D721Med (cell line): Measurements from ENCODE around the gene RETNLB.

Source experiments
- DNase-seq: peaks from one replicate; pipeline ENCODE4 v3.0.0; 2011; ENCODE audit warnings: low spot score; ENCODE audit not compliant: insufficient read length
- FAIRE-seq: peaks from 2 replicates; lab custom pipeline; 2011; peaks lifted over from hg19 to GRCh38; lab: Jason Lieb, UNC
- TF ChIP-seq, protein P1 (sequence below): IDR thresholded peaks from 2 replicates; pipeline ENCODE4 v1.5.1; 2012; ENCODE audit warnings: mild to moderate bottlenecking, control low read depth; ENCODE audit not compliant: insufficient read depth; ENCODE audit errors: missing control alignments

The RETNLB gene, protein sequence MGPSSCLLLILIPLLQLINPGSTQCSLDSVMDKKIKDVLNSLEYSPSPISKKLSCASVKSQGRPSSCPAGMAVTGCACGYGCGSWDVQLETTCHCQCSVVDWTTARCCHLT

DNA sequence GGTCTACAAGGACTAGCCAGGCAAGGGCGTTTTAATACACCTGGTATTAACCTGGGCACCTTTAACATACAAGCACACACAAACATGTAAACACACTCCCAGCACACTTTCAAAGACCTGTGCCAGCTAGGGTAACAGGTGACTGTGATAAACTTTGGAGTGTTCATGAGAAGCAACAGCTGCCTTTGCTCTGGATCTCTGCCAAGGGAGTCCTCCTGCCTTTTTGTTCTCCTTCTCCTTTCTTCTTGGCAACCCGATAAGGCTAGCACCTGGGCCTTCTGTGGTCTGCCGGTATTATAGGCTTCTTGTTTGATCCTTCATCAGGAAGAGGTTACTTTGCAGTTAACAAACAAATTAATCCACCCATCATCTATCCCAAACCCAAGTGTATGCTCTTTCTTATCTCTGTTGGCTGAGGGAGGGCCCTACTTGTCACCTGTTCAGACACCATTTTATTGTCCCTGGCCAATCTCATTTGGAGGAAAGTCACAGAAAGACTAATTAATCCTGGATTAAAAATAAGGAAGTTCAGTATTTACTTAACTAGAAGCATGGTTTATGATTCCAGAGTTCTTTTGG is at the start of gene RETNLB:
TSS of gene RETNLB (minus strand) at position 7 of the 579 bp plus-strand sequence. CDS start 225 bp downstream, outside the sequence.
- FAIRE-seq, result no peak

DNA sequence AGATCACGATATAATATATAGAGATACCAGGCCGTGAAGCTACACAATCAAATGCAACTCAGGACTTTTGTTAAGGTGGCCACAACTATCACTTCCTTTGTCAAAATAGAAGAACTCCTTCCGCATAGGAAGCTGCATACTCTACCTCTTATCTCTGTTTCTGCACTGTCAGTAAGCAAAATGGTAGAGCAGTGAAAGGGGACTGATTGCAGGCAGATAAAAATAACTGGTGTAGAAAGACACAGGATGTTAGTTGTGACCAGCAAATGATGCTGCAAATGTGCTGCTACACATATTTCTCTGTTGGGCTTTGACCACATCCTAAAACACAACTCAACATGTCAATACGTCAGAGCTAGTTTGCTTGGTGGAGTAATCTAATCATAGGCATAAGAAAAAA is 49.1 kb upstream of the RETNLB start:
- FAIRE-seq (no peak), DNase-seq (no peak)
- TF ChIP-seq, protein P1, sequence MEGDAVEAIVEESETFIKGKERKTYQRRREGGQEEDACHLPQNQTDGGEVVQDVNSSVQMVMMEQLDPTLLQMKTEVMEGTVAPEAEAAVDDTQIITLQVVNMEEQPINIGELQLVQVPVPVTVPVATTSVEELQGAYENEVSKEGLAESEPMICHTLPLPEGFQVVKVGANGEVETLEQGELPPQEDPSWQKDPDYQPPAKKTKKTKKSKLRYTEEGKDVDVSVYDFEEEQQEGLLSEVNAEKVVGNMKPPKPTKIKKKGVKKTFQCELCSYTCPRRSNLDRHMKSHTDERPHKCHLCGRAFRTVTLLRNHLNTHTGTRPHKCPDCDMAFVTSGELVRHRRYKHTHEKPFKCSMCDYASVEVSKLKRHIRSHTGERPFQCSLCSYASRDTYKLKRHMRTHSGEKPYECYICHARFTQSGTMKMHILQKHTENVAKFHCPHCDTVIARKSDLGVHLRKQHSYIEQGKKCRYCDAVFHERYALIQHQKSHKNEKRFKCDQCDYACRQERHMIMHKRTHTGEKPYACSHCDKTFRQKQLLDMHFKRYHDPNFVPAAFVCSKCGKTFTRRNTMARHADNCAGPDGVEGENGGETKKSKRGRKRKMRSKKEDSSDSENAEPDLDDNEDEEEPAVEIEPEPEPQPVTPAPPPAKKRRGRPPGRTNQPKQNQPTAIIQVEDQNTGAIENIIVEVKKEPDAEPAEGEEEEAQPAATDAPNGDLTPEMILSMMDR, result no peak

More for the DNA sequence above, at the start of gene RETNLB:
- TF ChIP-seq, protein P1, result no peak
- no peak for DNase-seq

DNA sequence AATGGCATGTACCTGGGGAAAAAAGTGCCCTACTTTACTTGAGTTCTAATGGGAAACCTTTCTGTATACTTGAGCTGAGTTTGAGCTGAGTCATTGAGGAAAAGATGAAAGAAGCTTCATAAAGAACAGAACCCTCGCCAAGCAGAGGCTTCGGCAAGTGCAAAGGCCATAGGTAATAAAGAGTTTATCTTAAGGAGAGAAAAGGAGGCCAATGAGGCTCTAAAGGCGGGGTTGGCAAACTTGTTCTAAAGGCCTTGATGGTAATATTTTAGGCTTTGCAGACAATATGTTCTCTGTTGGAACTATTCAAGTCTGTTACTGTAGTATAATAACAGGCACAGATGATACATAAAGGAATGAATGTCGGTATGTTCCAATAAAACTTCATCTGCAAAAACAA is 47.8 kb upstream of the RETNLB start:
- TF ChIP-seq, protein P1, result no peak
- DNase-seq, result no peak
- FAIRE-seq, result no peak

DNA sequence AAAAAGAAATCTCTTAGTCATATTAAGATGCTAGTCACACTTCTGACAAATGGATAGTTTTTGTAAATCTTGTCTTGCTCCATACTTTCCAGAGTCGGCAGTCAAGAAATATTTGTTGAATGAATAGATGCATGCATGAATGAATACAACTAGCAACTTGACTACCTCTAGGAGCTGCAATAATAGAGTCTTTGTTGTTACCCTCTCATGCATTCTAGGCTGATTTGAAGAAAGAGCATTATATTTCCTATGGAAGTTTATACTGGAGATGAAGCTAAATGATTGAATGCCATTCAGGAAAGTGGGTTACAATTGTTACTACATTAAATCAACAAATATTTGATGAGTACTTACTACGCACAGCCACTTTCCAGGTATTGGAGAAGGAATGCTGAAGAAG is 47.2 kb upstream of the RETNLB start:
- DNase-seq (no peak), FAIRE-seq (no peak)
- TF ChIP-seq, protein P1, result no peak

DNA sequence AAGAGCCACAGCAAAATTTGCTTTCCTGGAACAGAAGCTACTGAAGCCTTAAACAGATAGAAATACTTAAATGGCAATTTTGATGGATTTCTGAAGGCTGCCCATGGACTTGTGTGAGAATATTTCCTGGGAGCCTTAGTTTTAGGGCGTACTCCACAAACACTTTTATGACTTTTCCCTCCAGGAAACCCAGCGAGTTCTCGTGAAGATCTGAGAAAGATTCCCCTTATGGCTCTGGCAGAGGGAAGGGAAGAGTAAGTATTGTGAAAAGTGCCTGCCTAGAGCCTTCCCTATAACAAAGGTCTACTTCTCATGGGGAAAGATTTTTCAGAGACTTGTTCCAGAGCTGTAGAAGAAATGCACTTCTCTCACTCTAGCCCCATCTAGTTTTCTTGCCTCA is 34.3 kb upstream of the RETNLB start:
- TF ChIP-seq, protein P1, result no peak
- no peak for FAIRE-seq
- DNase-seq, result no peak

DNA sequence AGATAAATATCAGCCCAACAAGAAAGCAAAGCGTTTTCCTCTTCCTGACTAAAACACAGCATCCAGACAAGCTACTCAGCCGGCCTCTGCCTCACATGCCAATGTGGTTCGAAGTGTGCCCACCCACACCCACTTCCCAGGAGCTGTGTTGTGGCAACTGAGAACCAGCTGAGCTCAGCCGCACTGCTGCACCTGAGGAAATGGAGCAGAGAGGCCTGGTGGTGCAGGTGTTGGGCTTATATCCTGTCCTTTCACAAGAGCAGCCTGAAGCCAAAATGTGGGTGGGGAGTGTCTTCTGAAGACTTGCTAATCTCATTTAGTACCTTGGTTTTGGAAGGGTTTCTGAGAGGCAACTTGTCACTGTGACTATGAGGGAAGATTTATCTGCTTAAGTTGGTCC is 23.0 kb upstream of the RETNLB start:
- TF ChIP-seq, protein P1, result no peak
- DNase-seq, result no peak

DNA sequence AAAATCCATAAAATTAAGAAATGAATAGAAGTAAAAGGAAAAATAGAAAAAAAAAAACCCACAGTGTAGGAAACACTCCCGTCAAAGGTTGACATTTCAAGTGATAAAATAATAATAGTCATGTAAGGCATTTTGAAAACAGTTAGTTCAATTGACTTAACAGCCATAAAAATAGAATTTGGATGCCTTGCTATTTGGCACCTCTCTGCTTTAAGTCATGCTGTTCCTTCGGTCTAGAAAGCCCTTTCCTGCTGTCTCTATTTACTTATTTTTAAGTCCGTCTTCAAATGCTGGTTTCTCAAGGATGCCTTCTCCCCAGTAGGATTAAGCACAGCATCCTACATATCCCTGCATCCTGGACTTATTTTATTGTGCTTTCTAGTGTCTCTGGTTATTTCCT is 22.3 kb upstream of the RETNLB start:
- TF ChIP-seq, protein P1, result no peak
- DNase-seq (no peak), FAIRE-seq (no peak)

More for the DNA sequence above, 23.0 kb upstream of the RETNLB start:
- no peak for FAIRE-seq
